Endothelial cell of umbilical vein (primary cell): Measurements from ENCODE around the gene PSMC2. TPM values are rescaled to one million over a fixed set of nuclear protein-coding genes. Genes with fewer than 3 reads are reported as not detected.

Source experiments
- BruUV-seq: library from RNA; stranded (reverse); fragments of 400-500 nt; replicated peaks from 2 replicates; lab custom pipeline; 2021; lab: Mats Ljungman, UMichigan
- CTCF ChIA-PET: fragments of 300-600, 350-600 bp; sonication (Branson Sonifier 250); formaldehyde crosslinking; loops from one replicate; lab custom pipeline; 2021; ENCODE audit warnings: antibody characterized with exemption, inconsistent platforms; lab: Charles Lee
- POLR2A ChIA-PET: fragments of 300-600, 350-600 bp; sonication (Branson Sonifier 250); formaldehyde crosslinking; loops from one replicate; lab custom pipeline; 2021; ENCODE audit warnings: antibody characterized with exemption, inconsistent platforms; lab: Charles Lee
- DNase-seq: peaks from one replicate; pipeline ENCODE4 v3.0.0-alpha.2; 2011; ENCODE audit warnings: low read depth, low spot score
- FAIRE-seq: peaks from 2 replicates; lab custom pipeline; 2011; peaks lifted over from hg19 to GRCh38; lab: Jason Lieb, UNC
- H2AFZ ChIP-seq: 2 replicates; pipeline ENCODE4 v1.6.0; 2012; ENCODE audit warnings: low read depth, low read length, control low read depth, inconsistent platforms
- H3K27ac ChIP-seq: 2 replicates; pipeline ENCODE4 v1.5.1; 2011; ENCODE audit warnings: low read depth, mild to moderate bottlenecking, control low read depth, low read length, moderate library complexity; ENCODE audit not compliant: insufficient read depth
- H3K27me3 ChIP-seq, 2 experiments: 2 replicates each; pipeline versions ENCODE4 v1.6.0 to v1.6.1; 2011; ENCODE audit warnings: low read length in 2 of 2, mixed read lengths in 1 of 2; ENCODE audit not compliant: control insufficient read depth in 2 of 2, insufficient read depth in 2 of 2
- H3K36me3 ChIP-seq, 2 experiments: 2 replicates in 1 of 2; 3 replicates in 1 of 2; pipeline ENCODE4 v1.5.1; 2011; ENCODE audit warnings: low read length in 2 of 2, mild to moderate bottlenecking in 1 of 2, moderate library complexity in 1 of 2; ENCODE audit not compliant: control insufficient read depth in 2 of 2, insufficient read depth in 2 of 2; ENCODE audit errors: extremely low read depth in 1 of 2
- H3K4me1 ChIP-seq: 3 replicates; pipeline ENCODE4 v1.5.1; 2011; ENCODE audit warnings: mild to moderate bottlenecking, low read length; ENCODE audit not compliant: control insufficient read depth, insufficient read depth; ENCODE audit errors: extremely low read depth
- H3K4me2 ChIP-seq: 2 replicates; pipeline ENCODE4 v1.6.1; 2011; ENCODE audit warnings: low read length, control low read depth, mixed read lengths; ENCODE audit not compliant: insufficient read depth
- H3K4me3 ChIP-seq, 3 experiments: fragments of 200-600 bp in 1 of 3; sonication (generic), shearing (Covaris generic) in 1 of 3; replicated peaks in 1 of 3; 2 replicates each; pipeline ENCODE4 v1.5.1; 2011 to 2016; ENCODE audit warnings: control low read depth in 3 of 3, low read length in 3 of 3, mild to moderate bottlenecking in 2 of 3, inconsistent platforms in 1 of 3, low read depth in 1 of 3, moderate library complexity in 1 of 3; ENCODE audit not compliant: insufficient read depth in 1 of 3
- H3K79me2 ChIP-seq: 2 replicates; pipeline ENCODE4 v1.6.0; 2012; ENCODE audit warnings: low read length, inconsistent platforms; ENCODE audit not compliant: control insufficient read depth, insufficient read depth
- H3K9ac ChIP-seq: replicated peaks from 2 replicates; pipeline ENCODE3; 2011; ENCODE audit warnings: low read length, control low read depth; ENCODE audit not compliant: insufficient read depth; ENCODE audit errors: extremely low read depth
- H3K9me1 ChIP-seq: replicated peaks from 3 replicates; pipeline ENCODE4 v1.6.0; 2011; ENCODE audit warnings: mild to moderate bottlenecking, low read length; ENCODE audit not compliant: control insufficient read depth, insufficient read depth; ENCODE audit errors: extremely low read depth
- H3K9me3 ChIP-seq: replicated peaks from 2 replicates; pipeline ENCODE4 v1.5.1; 2012; ENCODE audit warnings: low read length, inconsistent platforms; ENCODE audit not compliant: control insufficient read depth, insufficient read depth
- H4K20me1 ChIP-seq: replicated peaks from 2 replicates; pipeline ENCODE3; 2011; ENCODE audit warnings: mild to moderate bottlenecking, low read length; ENCODE audit not compliant: control insufficient read depth, insufficient read depth; ENCODE audit errors: extremely low read depth
- CTCF ChIP-seq, 2 donors: IDR thresholded peaks; 1 replicate in 1 of 2; 2 replicates in 1 of 2; pipeline ENCODE4 v1.5.1; 2011; ENCODE audit warnings: low read length in 2 of 2, mild to moderate bottlenecking in 2 of 2, moderate library complexity in 2 of 2, control low read depth in 1 of 2, inconsistent platforms in 1 of 2, low read depth in 1 of 2; ENCODE audit not compliant: insufficient read depth in 1 of 2; ENCODE audit errors: extremely low read depth in 1 of 2
- EZH2 ChIP-seq: IDR thresholded peaks from 2 replicates; pipeline ENCODE4 v1.6.1; 2012; ENCODE audit warnings: borderline replicate concordance, low read depth, mild to moderate bottlenecking, moderate library complexity, low read length, inconsistent platforms; ENCODE audit not compliant: severe bottlenecking
- MYC ChIP-seq: IDR thresholded peaks from one replicate; pipeline ENCODE4 v1.6.1; 2011; ENCODE audit warnings: mild to moderate bottlenecking, low read depth, low read length
- POLR2A ChIP-seq: IDR thresholded peaks from 2 replicates; pipeline ENCODE4 v1.6.1; 2012; ENCODE audit warnings: low read depth, mild to moderate bottlenecking, control low read depth, low read length
- POLR2AphosphoS5 ChIP-seq: IDR thresholded peaks from 2 replicates; pipeline ENCODE4 v1.6.1; 2012; ENCODE audit warnings: low read depth, mild to moderate bottlenecking, control low read depth, low read length, moderate library complexity; ENCODE audit not compliant: insufficient read depth
- dilution Hi-C: fragments of 300-500 bp; cut with MboI; formaldehyde crosslinking; loops from one replicate; pipeline ENCODE4 v1.15.0; 2019; ENCODE audit warnings: low sequenced_read_pairs; ENCODE audit not compliant: extremely low pct_ligation_motif_present
- intact Hi-C: fragments of 100-400 bp; cut with micrococcal nuclease; formaldehyde crosslinking; loops from one replicate; pipeline ENCODE4 v1.10.0; 2022
- polyA plus RNA-seq, 4 experiments: library from polyadenylated mRNA; depleted of rRNA in 3 of 4; stranded (reverse) in 3 of 4; unstranded in 1 of 4; fragments of >200 nt; gene quantifications; 2 replicates each; pipeline versions ENCODE4 v1.2.1 to v1.2.3, GENCODE V29; 2011 to 2012; ENCODE audit warnings: missing spikeins in 1 of 4
- total RNA-seq: library from RNA; stranded (reverse); gene quantifications from 2 replicates; pipeline ENCODE4 v1.2.3, GENCODE V29; 2021

Gene PSMC2
- total and polyA plus RNA-seq, 2 donors (not counting 3 experiments of a cell fraction or from before 2014, with no cell fraction given), result 109 to 147 TPM

- Histone ChIP-seq H3K27me3 (peaks cover 0 to 2% of the 10 kb centered on the region in 2 experiments), H3K9me1 (no peaks in the 10 kb centered on the region), H3K36me3 (no peaks in the 10 kb centered on the region), H3K4me1 (no peaks in the 10 kb centered on the region), H3K79me2 (no peaks in the 10 kb centered on the region), H2AFZ (no peak overlapping the region), H4K20me1 (no peaks in the 10 kb centered on the region), H3K9ac (no peak overlapping the region), H3K27ac (no peak overlapping the region), H3K4me3 (no peak overlapping the region), H3K9me3 (no peaks in the 10 kb centered on the region), H3K4me2 (no peak overlapping the region)
- ChIA-PET CTCF (interaction anchor here (1.0 kb wide), 1 partner anchor 9 kb away, joined by 3 read pairs; no protein-coding TSS in a partner anchor), POLR2A (no interaction called here)
- no peak for FAIRE-seq
- intact Hi-C loops (no loop called here), dilution Hi-C loops (no loop called here)
- TF ChIP-seq EZH2 (no peak), CTCF (IDR thresholded peaks at IDR 0.05; ENCODE audit: extremely low read depth in 1 of 2, insufficient read depth in 1 of 2, low read depth in 1 of 2, low read length in 2 of 2) (no peak), MYC (no peak), POLR2A (no peak)
- DNase-seq, result no peak
- no TSS peak for BruUV-seq
Observed at GRCh38 chr7:103394566-103394965, 47.1 kb downstream of the PSMC2 start.

- H3K9ac ChIP-seq, result no peak overlapping the region
- POLR2A ChIA-PET, result no interaction called here
- no peak overlapping the region for H2AFZ ChIP-seq
- H3K9me3 ChIP-seq, result no peaks in the 10 kb centered on the region
- no peak overlapping the region for H3K27ac ChIP-seq
- DNase-seq, result no peak
- TF ChIP-seq POLR2A (no peak), POLR2AphosphoS5 (no peak), EZH2 (no peak)
- H3K36me3 ChIP-seq, result no peaks in the 10 kb centered on the region
- no peaks in the 10 kb centered on the region for H4K20me1 ChIP-seq
- intact Hi-C loops, result no loop called here
- no peak for FAIRE-seq
- H3K4me2 ChIP-seq, result no peak overlapping the region
- peaks cover 0 to 2% of the 10 kb centered on the region in 2 experiments for H3K27me3 ChIP-seq
- H3K79me2 ChIP-seq, result no peaks in the 10 kb centered on the region
- H3K4me3 ChIP-seq, result no peak overlapping the region
- H3K4me1 ChIP-seq, result no peaks in the 10 kb centered on the region
- dilution Hi-C loops, result no loop called here
- no TSS peak for BruUV-seq
- H3K9me1 ChIP-seq, result no peaks in the 10 kb centered on the region
- CTCF ChIA-PET, result interaction anchor here (0.6 kb wide), 1 partner anchor 27 kb away, joined by 4 read pairs; no protein-coding TSS in a partner anchor
Observed at GRCh38 chr7:103395071-103395470, 47.6 kb downstream of the PSMC2 start.
